ENCODE measurements around the gene CLRN3.

GRCh38 chr10:127852456-127852855 lies 40.3 kb downstream of the CLRN3 start:
- TF ChIP-seq CTCF (IDR thresholded peaks at IDR 0.05) (no peak), POLR2A (IDR thresholded peaks at IDR 0.05) (no peak)
